Measurements from ENCODE around the gene LARGE2. TPM values are rescaled to one million over a fixed set of nuclear protein-coding genes. Genes with fewer than 3 reads are reported as not detected.

The LARGE2 gene
- total RNA-seq: not detected in 2 replicates

GRCh38 chr11:45922425-45923082 lies at the start of gene LARGE2:
TSS of gene LARGE2 (plus strand) at chr11:45922656. CDS start at chr11:45922883, 227 bp downstream.

GRCh38 chr11:45885274-45885920 lies 37.1 kb upstream of the LARGE2 start, which contains the start of gene MAPK8IP1:
TSS of gene MAPK8IP1 (plus strand) at chr11:45885651. CDS start at chr11:45885821, 170 bp downstream.

GRCh38 chr11:45906965-45907611 lies 15.4 kb upstream of the LARGE2 start, which contains the start of gene FREY1:
TSS of gene FREY1 (minus strand) at chr11:45907271. CDS start at chr11:45907245, 26 bp downstream.

GRCh38 chr11:45917623-45918330 lies 4.7 kb upstream of the LARGE2 start, which contains the start of gene PEX16:
TSS of gene PEX16 (minus strand) at chr11:45917877. CDS start at chr11:45917811, 66 bp downstream.

Other genes with a start within 250 kb of the LARGE2 start
- gene SLC35C1, start 117.5 kb upstream of the LARGE2 start, total RNA-seq: 7.6 and 11.0 TPM in 2 replicates
- gene CRY2, start 75.2 kb upstream of the LARGE2 start, total RNA-seq: 7.8 and 10.1 TPM in 2 replicates
- 3.5 and 6.1 TPM in 2 replicates for gene MAPK8IP1, start 37.0 kb upstream of the LARGE2 start, total RNA-seq
- gene FREY1, start 15.4 kb upstream of the LARGE2 start, total RNA-seq: 0.43 and 0.93 TPM in 2 replicates
- gene PEX16, start 4.8 kb upstream of the LARGE2 start, total RNA-seq: 21.0 and 21.3 TPM in 2 replicates
- gene PHF21A, start 198.8 kb downstream of the LARGE2 start, total RNA-seq: 18.1 and 23.5 TPM in 2 replicates